Transverse colon (tissue), 4 donors: Measurements from ENCODE around the gene BAAT. TPM values are rescaled to one million over a fixed set of nuclear protein-coding genes. Genes with fewer than 3 reads are reported as not detected.
A peak's percentile ranks its signal among the peaks of the same experiment; 100 is the strongest.

Source experiments
- DNase-seq: peaks from one replicate; pipeline ENCODE4 v3.0.0-alpha.2; 2019
- H3K27ac ChIP-seq, 4 donors: fragments of 200-600 bp; sonication (generic); 2 replicates each; pipeline ENCODE4 v1.5.1; 2016 to 2018; ENCODE audit warnings: inconsistent platforms in 4 of 4
- H3K27me3 ChIP-seq: fragments of 200-600 bp; sonication (generic); 2 replicates; pipeline ENCODE4 v1.5.1; 2017; ENCODE audit warnings: inconsistent platforms
- H3K36me3 ChIP-seq, 4 donors: fragments of 200-600 bp; sonication (generic); 2 replicates each; pipeline ENCODE4 v1.5.1; 2017 to 2019; ENCODE audit warnings: inconsistent platforms in 4 of 4
- H3K4me1 ChIP-seq, 4 donors: fragments of 200-600 bp; sonication (generic); 2 replicates each; pipeline ENCODE4 v1.5.1; 2017 to 2020; ENCODE audit warnings: inconsistent platforms in 4 of 4
- H3K4me3 ChIP-seq, 4 donors: fragments of 200-600 bp; sonication (generic); 1 replicate in 1 of 4; 2 replicates in 3 of 4; pipeline versions ENCODE4 v1.5.1 to v1.6.1; 2017 to 2019; ENCODE audit warnings: inconsistent platforms in 4 of 4
- H3K9me3 ChIP-seq, 2 donors: fragments of 200-600 bp; sonication (generic); 2 replicates each; pipeline ENCODE4 v1.5.1; 2017 to 2019; ENCODE audit warnings: inconsistent platforms in 2 of 2
- EP300 ChIP-seq: sonication (generic); formaldehyde crosslinking; IDR thresholded peaks from one replicate; pipeline ENCODE4 v1.6.1; 2017; ENCODE audit warnings: antibody characterized with exemption, low read depth
- POLR2A ChIP-seq: fragments of 450-650 bp; IDR thresholded peaks from one replicate; pipeline ENCODE4 v1.6.1; 2016; ENCODE audit warnings: antibody characterized with exemption, mild to moderate bottlenecking, moderate library complexity
- POLR2AphosphoS5 ChIP-seq, 3 donors: sonication (generic); formaldehyde crosslinking; IDR thresholded peaks; one replicate each; pipeline ENCODE4 v1.6.1; 2016; ENCODE audit warnings: antibody characterized with exemption in 3 of 3
- WGBS, 2 donors: methylation state at CpG; one replicate each; pipeline ENCODE4 v1.1.5; 2018; ENCODE audit warnings: low coverage in 1 of 2; 5-methylcytosine and 5-hydroxymethylcytosine counted together
- in situ Hi-C, 4 donors: fragments of 200-750 bp; cut with MboI; loops; one replicate each; pipeline versions ENCODE4 v1.15.0 to v1.15.1; 2017; ENCODE audit warnings: low sequenced_read_pairs in 3 of 4, low pct_ligation_motif_present in 1 of 4, low pct_unique_long_range_greater_than_20kb in 1 of 4
- intact Hi-C: fragments of 100-400 bp; cut with DNase I; formaldehyde crosslinking; loops from one replicate; pipeline ENCODE4 v1.15.1; 2023; ENCODE audit warnings: low total_unique reads
- total RNA-seq, 4 donors: library from RNA; depleted of rRNA; stranded (reverse); fragments of >200 nt; gene quantifications; one replicate each; pipeline ENCODE4 v1.1.0, GENCODE V29; 2016
- TF ChIP-seq, protein P1 (sequence below), 5 experiments: fragments of 200-600 bp in 3 of 5; fragments of 450-650 bp in 2 of 5; sonication (generic) in 3 of 5; IDR thresholded peaks; 1 replicate in 2 of 5; 2 replicates in 3 of 5; pipeline ENCODE4 v1.5.1; 2016 to 2017; ENCODE audit warnings: antibody characterized with exemption in 5 of 5, inconsistent platforms in 3 of 5, mild to moderate bottlenecking in 2 of 5, moderate library complexity in 1 of 5

Gene BAAT
- total RNA-seq, 4 donors from 2014 or later = 0.14 TPM; not detected in 3

- TF ChIP-seq POLR2A (no peak), EP300 (no peak), POLR2AphosphoS5 (IDR thresholded peaks at IDR 0.05) (no peak)
- TF ChIP-seq, protein P1, sequence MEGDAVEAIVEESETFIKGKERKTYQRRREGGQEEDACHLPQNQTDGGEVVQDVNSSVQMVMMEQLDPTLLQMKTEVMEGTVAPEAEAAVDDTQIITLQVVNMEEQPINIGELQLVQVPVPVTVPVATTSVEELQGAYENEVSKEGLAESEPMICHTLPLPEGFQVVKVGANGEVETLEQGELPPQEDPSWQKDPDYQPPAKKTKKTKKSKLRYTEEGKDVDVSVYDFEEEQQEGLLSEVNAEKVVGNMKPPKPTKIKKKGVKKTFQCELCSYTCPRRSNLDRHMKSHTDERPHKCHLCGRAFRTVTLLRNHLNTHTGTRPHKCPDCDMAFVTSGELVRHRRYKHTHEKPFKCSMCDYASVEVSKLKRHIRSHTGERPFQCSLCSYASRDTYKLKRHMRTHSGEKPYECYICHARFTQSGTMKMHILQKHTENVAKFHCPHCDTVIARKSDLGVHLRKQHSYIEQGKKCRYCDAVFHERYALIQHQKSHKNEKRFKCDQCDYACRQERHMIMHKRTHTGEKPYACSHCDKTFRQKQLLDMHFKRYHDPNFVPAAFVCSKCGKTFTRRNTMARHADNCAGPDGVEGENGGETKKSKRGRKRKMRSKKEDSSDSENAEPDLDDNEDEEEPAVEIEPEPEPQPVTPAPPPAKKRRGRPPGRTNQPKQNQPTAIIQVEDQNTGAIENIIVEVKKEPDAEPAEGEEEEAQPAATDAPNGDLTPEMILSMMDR (IDR thresholded peaks at IDR 0.05) = no peak
- in situ Hi-C loops = no loop called here
- H3K27me3 ChIP-seq = no peaks in the 10 kb centered on the region
- intact Hi-C loops = no loop called here
- no peaks in the 10 kb centered on the region for H3K4me1 ChIP-seq
- 97 to 100% methylated on average over 2 to 4 of the region's 4 CpGs for WGBS, 2 donors
- peaks cover 10 to 55% (median 35%) of the 10 kb centered on the region in 4 donors for H3K36me3 ChIP-seq
- peaks cover 92 to 98% of the 10 kb centered on the region in 2 donors for H3K9me3 ChIP-seq
- DNase-seq = no peak
- no peak overlapping the region for H3K4me3 ChIP-seq
- H3K27ac ChIP-seq = no peak overlapping the region
These were observed 24.3 kb upstream of the BAAT start for GRCh38 chr9:101409079-101409477.

GRCh38 chr9:101408374-101409078, 23.7 kb upstream of the BAAT start:
- 93 to 100% methylated on average over 4 to 5 of the region's 5 CpGs for WGBS, 2 donors
- Histone ChIP-seq H3K4me3 (no peak overlapping the region), H3K36me3 (peaks cover 10 to 61% (median 38%) of the 10 kb centered on the region in 4 donors), H3K27ac (no peak overlapping the region), H3K9me3 (peaks cover 93 to 98% of the 10 kb centered on the region in 2 donors), H3K27me3 (no peaks in the 10 kb centered on the region), H3K4me1 (no peaks in the 10 kb centered on the region)
- intact Hi-C loops (no loop called here), in situ Hi-C loops (no loop called here)
- TF ChIP-seq, protein P1 (IDR thresholded peaks at IDR 0.05) = no peak
- TF ChIP-seq EP300 (no peak), POLR2A (no peak), POLR2AphosphoS5 (IDR thresholded peaks at IDR 0.05) (no peak)
- DNase-seq = no peak

- DNase-seq = no peak
- in situ Hi-C loops (no loop called here), intact Hi-C loops (loop anchor here (1.0 kb wide), 1 partner anchor 30 kb away; no protein-coding TSS in a partner anchor)
- Histone ChIP-seq H3K27me3 (no peaks in the 10 kb centered on the region), H3K27ac (no peak overlapping the region), H3K36me3 (peaks cover 13 to 88% (median 51%) of the 10 kb centered on the region in 4 donors), H3K4me3 (no peak overlapping the region), H3K4me1 (peaks cover 8 to 23% (median 15%) of the 10 kb centered on the region in 4 donors), H3K9me3 (peaks cover 50 to 62% of the 10 kb centered on the region in 2 donors)
- TF ChIP-seq EP300 (no peak), POLR2AphosphoS5 (IDR thresholded peaks at IDR 0.05) (no peak), POLR2A (no peak)
- TF ChIP-seq, protein P1 (IDR thresholded peaks at IDR 0.05) = no peak
- 94 to 100% methylated on average over 6 to 9 of the region's 9 CpGs for WGBS, 2 donors
These were observed 18.9 kb upstream of the BAAT start for GRCh38 chr9:101403516-101404285.

DNA sequence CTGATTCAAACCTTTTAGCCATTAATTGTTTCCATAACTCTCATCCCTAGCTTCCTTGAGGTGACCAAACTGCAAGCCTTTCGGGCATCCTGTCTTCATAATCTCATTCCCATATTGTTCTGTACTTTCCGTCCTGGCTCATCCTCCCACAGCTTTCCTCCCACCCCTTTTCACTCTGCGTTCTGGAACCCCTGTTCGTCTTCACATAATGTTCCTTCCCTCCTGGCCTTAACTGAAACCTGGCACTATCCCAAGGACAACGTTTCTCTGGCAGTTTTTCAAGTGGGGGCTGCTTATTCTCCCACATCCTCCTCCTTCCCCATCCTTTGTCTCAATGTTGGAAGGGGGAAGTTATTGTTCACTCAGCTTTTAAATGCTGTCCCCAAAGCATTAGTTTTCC, 15.3 kb upstream of the BAAT start:
- Histone ChIP-seq H3K4me3 (peak overlapping the region in 2 of 4 donors; percentile 68 to 94), H3K27ac (peak overlapping the region; percentile 84 to 93 (median 88)), H3K9me3 (peaks cover 14 to 29% of the 10 kb centered on the region in 2 donors), H3K27me3 (no peaks in the 10 kb centered on the region), H3K36me3 (peaks cover 4 to 52% (median 27%) of the 10 kb centered on the region in 4 donors), H3K4me1 (peaks cover 8 to 49% (median 26%) of the 10 kb centered on the region in 4 donors)
- in situ Hi-C loops (no loop called here), intact Hi-C loops (no loop called here)
- 51 to 59% methylated on average over 5 of the region's 5 CpGs for WGBS, 2 donors
- TF ChIP-seq, protein P1 (IDR thresholded peaks at IDR 0.05) = no peak
- peak; percentile 10 for DNase-seq
